ENCODE data around the gene GRIP2.
"Not testable (repeated sequence)": the region's sequence is repeated elsewhere in the genome, so short reads cannot be mapped to it uniquely, and the experiment has no call there.

GRIP2 gene

DNA sequence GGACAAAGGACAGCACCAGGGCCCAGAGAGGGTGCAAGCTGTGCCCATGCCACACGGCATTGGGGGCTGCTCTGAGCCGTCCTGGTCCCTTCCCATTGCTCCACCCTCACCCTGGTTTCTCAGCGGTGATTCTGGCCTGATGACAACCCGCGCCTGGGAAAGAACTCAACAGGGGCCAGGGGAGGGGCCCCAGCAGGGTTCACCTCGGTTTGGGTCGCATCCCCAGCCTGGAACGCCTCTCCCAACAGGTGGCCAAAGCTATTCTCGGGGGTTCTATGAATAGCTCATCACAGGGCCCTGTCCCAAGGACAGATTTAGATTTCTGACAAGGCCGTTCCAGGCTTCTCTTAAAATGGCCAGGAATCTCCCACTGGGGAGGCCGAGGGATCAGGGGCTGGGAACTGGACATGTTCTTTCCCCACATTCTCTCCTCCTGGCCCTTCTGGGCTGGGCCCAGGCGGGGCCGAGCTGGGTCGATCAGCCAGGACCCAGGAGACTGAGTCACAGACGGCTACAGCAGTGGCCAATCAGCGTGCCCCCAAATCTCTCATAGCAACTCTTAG is 17.9 kb downstream of the GRIP2 start:
- Mint-ChIP-seq H3K36me3 (no peaks in the 10 kb centered on the region), H3K9me3 (no peaks in the 10 kb centered on the region), H3K4me3 (no peak overlapping the region), H3K27ac (no peak overlapping the region), H3K4me1 (no peaks in the 10 kb centered on the region), H3K27me3 (no peaks in the 10 kb centered on the region)

DNA sequence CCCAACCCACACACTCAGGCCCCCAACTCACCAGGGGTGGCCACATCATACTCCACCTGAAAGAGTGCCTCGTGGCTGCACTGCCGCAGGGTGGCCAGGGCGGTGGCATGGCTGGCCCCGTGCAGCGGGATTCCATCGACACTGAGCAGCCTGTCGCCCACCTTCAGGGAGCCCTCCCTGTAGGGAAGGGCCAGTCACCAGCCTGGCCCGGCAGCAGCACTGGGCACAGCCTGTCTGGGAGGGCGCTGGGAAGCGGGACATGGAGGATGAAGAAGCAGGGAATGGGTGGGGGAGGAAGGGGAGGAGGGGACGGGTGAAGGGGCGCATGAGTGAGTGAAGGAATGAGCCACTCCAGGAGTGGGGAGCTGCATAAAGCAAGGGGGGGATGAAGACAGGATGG is 18.5 kb downstream of the GRIP2 start:
- H3K36me3 Mint-ChIP-seq = no peaks in the 10 kb centered on the region
- H3K4me3 Mint-ChIP-seq = no peak overlapping the region

DNA sequence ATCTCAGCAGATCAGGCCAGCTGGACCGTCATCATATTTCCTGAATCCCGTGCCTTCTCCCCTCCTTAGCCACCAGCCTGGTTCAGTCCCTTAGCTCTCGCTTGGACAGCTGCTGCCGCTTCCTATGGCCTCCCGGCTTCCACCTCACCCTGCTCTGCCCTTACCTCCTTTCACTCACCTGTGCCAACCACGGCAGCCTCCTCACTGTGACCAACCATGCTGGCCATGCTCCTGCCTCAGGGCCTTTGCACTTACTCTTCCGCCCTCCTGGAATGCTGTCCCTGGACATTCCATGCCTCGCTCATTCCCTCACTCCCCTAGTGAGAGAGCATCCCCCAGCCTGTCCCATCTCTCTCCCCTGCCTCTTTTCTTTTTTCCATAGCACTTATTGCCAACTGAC is 19.2 kb downstream of the GRIP2 start:
- Mint-ChIP-seq H3K27me3 (no peaks in the 10 kb centered on the region), H3K4me1 (no peaks in the 10 kb centered on the region), H3K27ac (no peak overlapping the region), H3K36me3 (no peaks in the 10 kb centered on the region), H3K9me3 (no peaks in the 10 kb centered on the region), H3K4me3 (no peak overlapping the region)

More for the DNA sequence above, 18.5 kb downstream of the GRIP2 start:
- no peaks in the 10 kb centered on the region for H3K27me3 Mint-ChIP-seq
- no peaks in the 10 kb centered on the region for H3K4me1 Mint-ChIP-seq
- H3K27ac Mint-ChIP-seq = no peak overlapping the region
- H3K9me3 Mint-ChIP-seq = no peaks in the 10 kb centered on the region

DNA sequence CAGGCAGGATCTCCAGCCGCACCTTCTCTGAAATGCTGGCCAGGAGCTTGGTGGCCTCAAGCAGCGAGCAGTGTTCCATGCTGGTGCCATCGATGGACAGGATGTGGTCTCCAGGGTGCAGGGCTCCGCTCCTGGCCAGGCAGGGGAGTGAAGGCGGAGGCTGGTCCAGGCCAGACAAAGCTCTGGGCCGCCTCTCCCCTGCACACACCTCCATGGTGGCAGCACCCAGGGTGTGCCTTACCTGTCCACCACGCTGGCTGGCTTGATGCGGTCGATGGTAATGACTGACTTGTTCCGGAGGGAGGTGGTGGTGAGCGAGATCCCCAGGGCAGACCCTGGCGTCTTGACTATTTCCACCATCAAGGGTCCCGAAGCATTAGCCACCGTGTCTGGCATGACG is 20.0 kb downstream of the GRIP2 start:
- Mint-ChIP-seq H3K4me3 (no peak overlapping the region), H3K27ac (no peak overlapping the region), H3K27me3 (no peaks in the 10 kb centered on the region), H3K9me3 (no peaks in the 10 kb centered on the region), H3K36me3 (no peaks in the 10 kb centered on the region), H3K4me1 (no peaks in the 10 kb centered on the region)

DNA sequence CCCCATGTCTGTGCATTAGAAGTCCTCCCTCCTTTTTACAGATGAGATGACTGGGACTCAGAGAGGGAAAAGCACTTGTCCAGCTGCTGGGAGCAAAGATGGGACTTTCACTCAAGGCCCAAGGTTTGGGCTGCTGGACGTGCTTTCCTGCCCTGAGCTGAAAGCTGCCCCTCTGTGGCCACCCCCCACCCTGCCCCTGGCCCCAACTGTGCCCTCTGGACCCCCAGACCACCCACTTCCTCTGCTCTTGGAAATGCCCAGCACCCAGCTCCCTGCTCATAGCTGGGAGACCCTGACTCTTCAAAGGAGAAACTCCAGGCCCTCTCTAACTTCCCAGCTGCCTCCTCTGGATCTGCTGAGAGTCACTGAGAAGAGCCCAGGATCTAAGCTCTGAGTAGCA is 20.7 kb downstream of the GRIP2 start:
- H3K4me1 Mint-ChIP-seq = no peaks in the 10 kb centered on the region
- no peaks in the 10 kb centered on the region for H3K36me3 Mint-ChIP-seq
- no peaks in the 10 kb centered on the region for H3K27me3 Mint-ChIP-seq

DNA sequence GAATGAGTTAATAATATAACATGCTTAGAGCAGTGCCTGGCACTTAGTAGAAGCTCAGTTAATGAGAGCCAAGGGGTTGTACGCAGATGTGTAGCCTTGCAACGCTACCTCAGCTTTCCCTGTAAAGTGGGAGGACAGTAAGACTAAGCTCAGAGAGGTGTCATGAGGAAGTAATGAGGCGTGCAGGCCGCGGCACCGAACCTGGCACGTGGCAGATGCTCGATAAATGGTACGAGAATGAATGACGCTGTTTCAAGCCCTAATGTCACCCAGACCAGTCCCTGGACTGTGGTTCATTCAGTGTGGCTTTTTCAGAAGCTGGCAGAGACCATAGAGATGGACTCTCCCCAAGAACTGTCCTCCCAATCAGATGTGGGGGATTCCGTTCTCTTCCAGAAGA is 21.2 kb downstream of the GRIP2 start:
- Mint-ChIP-seq H3K36me3 (no peaks in the 10 kb centered on the region), H3K4me3 (no peak overlapping the region), H3K27me3 (no peaks in the 10 kb centered on the region), H3K4me1 (no peaks in the 10 kb centered on the region), H3K9me3 (no peaks in the 10 kb centered on the region), H3K27ac (no peak overlapping the region)

More for the DNA sequence above, 20.7 kb downstream of the GRIP2 start:
- Mint-ChIP-seq H3K4me3 (no peak overlapping the region), H3K9me3 (no peaks in the 10 kb centered on the region), H3K27ac (no peak overlapping the region)

DNA sequence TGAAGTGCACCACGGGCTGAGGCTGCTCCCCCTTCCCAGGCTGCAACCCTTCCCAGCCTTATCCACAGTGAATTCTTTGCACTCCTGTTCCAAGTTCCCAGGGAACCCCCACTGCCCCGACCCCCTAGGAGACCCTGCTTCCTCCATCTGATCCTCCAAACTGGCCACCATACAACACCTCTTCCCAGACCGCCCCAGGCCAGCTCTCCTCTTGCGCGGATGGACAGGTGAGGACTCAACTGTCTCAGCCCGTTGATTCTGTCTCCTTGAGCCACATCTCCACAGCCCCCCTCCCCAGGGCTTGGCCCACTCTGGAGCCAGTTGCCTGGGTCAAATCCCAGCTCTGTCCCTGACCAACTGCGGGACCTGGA is 21.7 kb downstream of the GRIP2 start:
- Mint-ChIP-seq H3K36me3 (no peaks in the 10 kb centered on the region), H3K9me3 (no peaks in the 10 kb centered on the region)

DNA sequence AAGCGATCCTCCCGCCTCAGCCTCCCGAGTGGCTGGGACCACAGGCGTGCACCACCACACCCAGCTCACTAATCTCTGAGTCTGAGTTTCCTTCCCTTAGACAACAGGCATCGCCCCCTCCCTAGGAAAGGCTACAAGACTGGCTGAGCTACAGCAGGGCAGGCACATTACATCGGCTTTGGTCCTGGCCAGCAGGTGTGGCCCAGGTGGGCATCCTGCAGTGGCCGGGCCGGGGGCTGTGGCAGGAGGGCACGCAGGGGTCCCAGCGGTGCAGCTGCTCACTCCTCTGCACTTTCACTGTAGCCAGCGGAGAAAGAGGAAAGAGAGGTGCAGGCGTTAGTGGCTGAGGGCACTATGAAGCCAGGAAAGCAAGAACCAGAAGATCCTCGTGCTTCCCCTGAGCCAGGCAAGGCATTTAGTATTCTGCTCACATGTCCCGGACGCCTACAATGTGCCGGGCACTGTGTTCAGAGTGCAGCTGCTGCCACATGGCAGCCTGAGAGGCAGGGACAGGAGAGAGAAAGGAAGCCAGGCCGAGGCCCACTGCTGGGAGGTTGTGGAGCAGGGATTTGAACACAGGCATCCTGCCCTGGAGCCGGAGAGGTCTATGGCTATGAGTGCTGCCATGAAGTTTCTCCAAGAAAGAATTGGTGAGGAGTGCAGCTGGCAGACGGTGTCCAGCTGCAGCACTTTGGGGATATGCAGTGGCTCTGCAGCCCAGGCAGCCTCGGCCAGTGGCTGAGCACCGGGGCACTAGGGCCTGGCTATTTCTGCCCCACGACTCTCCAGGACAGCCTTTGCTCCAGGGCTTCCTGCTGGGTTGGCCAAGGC is 22.3 kb downstream of the GRIP2 start:
- H3K4me3 Mint-ChIP-seq = no peak overlapping the region
- no peaks in the 10 kb centered on the region for H3K9me3 Mint-ChIP-seq
- H3K36me3 Mint-ChIP-seq = no peaks in the 10 kb centered on the region
- H3K4me1 Mint-ChIP-seq = no peaks in the 10 kb centered on the region
- H3K27me3 Mint-ChIP-seq = no peaks in the 10 kb centered on the region
- H3K27ac Mint-ChIP-seq = no peak overlapping the region

More for the DNA sequence above, 21.7 kb downstream of the GRIP2 start:
- Mint-ChIP-seq H3K27ac (no peak overlapping the region), H3K4me1 (no peaks in the 10 kb centered on the region), H3K27me3 (no peaks in the 10 kb centered on the region), H3K4me3 (no peak overlapping the region)

DNA sequence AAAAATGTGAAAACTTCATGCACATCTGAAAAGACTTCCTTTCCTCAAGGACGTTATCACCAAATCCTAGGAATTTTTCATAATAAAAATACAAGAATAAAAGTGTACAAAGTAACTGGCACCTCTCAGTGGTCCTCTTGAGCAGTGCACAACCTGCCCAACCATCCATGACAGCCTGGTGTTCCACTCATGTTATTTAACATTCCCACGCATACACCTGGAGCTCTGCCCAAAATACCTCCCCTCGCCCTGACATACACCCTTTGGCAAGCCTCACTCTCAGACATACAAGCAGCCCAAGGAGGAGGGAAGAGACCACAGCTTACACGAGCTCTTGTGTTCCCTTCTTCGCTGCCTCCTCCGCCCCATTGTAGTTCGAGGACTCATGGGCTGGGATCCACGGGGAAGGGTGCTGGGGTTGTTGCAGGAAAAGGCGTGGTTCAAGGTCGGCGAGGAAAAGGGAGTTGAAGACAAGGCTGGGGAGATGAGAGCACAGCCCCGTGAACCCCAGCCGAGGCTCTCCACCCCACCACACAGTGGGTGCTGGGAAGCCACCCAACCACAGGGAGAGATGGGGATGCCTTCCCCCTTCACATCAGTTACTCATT is 23.3 kb downstream of the GRIP2 start:
- no peaks in the 10 kb centered on the region for H3K4me1 Mint-ChIP-seq
- H3K36me3 Mint-ChIP-seq = no peaks in the 10 kb centered on the region
- no peak overlapping the region for H3K27ac Mint-ChIP-seq
- no peaks in the 10 kb centered on the region for H3K27me3 Mint-ChIP-seq
- no peaks in the 10 kb centered on the region for H3K9me3 Mint-ChIP-seq
- H3K4me3 Mint-ChIP-seq = no peak overlapping the region

DNA sequence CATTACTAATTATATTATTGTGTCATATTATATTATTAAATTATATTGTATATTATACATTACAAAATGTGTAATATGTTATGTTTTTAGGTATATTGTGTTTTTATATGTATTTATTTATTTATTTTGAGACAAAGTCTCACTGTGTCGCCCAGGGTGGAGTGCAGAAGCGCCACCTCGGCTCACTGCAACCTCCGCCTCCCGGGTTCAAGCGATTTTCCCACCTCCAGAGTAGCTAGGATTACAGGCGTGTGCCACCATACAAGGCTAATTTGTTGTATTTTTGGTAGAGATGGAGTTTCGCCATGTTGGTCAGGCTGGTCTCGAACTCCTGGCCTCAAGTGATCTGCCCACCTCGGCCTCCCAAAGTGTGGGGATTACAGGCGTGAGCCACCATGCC is 24.6 kb downstream of the GRIP2 start:
- not testable (repeated sequence) for H3K27ac Mint-ChIP-seq, H3K36me3 Mint-ChIP-seq, H3K4me1 Mint-ChIP-seq, H3K4me3 Mint-ChIP-seq, H3K9me3 Mint-ChIP-seq, H3K27me3 Mint-ChIP-seq

DNA sequence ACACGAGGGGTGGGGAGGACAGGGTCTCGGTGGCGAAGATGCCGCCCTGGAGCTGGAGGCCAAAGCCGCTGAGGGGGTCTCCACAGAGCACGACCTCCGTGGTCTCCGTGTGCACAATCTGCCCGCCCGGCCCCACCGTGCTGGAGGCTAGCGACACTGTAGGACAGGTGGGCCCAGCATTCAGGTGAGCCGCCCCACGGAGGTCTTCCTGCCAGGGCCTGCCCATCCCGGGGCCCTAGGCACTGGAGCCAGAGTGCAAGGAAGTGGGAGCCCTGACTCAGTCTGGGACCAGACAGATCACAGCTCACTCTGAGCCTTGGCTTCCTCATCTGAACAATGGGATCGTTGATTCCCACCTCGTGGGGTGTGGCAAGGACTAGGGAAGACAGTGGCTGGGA is 25.8 kb downstream of the GRIP2 start:
- H3K4me3 Mint-ChIP-seq = no peak overlapping the region
- no peaks in the 10 kb centered on the region for H3K9me3 Mint-ChIP-seq

DNA sequence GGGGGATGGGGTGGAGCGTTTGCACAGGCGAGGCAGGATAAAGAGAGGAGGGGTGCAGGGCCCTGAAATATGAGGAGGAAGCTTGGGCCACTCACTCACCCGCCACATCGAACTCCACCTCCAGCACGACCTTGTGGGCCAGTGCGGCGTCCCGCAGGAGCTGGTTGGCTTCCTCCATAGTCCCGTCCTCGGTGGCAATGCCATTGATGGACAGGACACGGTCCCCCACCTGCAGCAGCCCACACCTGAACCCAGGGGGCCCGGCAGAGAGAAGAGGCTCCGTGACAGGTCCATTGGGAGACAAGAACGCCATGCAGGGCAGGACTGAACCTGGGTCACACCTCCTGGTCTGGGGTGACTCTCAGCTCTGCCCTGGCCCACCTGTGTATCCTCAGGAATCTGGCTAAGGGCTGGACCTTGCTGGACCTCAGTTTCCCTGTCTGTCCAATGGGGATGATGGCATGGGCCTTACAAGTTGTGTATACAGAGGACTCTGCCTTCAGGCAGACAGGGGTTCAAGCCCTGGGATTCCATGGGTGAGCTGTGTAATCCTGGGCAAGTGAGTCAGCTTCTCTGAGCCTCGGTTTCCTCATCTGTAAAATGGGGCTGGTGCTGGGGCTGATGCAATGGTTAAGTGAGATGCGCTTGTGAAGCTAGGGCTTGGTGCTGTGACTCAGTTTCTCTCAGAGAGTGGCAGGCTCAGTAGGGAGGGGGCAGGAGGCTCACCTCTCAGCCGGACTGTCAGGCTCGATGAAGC is 26.4 kb downstream of the GRIP2 start:
- no peak overlapping the region for H3K27ac Mint-ChIP-seq
- H3K4me1 Mint-ChIP-seq = peaks cover under 1% of the 10 kb centered on the region
- H3K4me3 Mint-ChIP-seq = no peak overlapping the region
- H3K9me3 Mint-ChIP-seq = no peaks in the 10 kb centered on the region
- no peaks in the 10 kb centered on the region for H3K27me3 Mint-ChIP-seq
- no peaks in the 10 kb centered on the region for H3K36me3 Mint-ChIP-seq

More for the DNA sequence above, 25.8 kb downstream of the GRIP2 start:
- H3K4me1 Mint-ChIP-seq = no peaks in the 10 kb centered on the region
- H3K27me3 Mint-ChIP-seq = no peaks in the 10 kb centered on the region
- H3K36me3 Mint-ChIP-seq = no peaks in the 10 kb centered on the region
- H3K27ac Mint-ChIP-seq = no peak overlapping the region

DNA sequence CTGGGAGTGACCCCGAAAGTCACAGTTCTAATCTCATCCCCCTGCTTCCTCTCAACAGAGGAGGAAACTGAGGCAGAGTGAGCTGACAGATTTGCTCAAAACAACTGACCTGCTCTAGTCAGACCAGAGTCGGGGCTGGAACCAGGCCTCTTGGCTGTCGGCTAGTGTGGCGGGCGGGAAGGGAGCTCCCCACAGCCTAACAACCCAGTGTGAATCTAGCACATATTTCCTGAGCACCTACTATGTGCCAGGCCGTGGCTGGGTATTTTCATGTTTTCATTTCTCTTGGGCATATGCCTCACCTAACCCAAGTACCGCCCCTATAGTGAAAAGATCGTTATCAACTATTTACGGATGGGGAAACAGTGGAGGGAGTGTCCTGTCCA is 27.2 kb downstream of the GRIP2 start:
- Mint-ChIP-seq H3K9me3 (no peaks in the 10 kb centered on the region), H3K36me3 (no peaks in the 10 kb centered on the region), H3K4me3 (no peak overlapping the region), H3K27ac (no peak overlapping the region), H3K27me3 (no peaks in the 10 kb centered on the region), H3K4me1 (peaks cover 7% of the 10 kb centered on the region)

DNA sequence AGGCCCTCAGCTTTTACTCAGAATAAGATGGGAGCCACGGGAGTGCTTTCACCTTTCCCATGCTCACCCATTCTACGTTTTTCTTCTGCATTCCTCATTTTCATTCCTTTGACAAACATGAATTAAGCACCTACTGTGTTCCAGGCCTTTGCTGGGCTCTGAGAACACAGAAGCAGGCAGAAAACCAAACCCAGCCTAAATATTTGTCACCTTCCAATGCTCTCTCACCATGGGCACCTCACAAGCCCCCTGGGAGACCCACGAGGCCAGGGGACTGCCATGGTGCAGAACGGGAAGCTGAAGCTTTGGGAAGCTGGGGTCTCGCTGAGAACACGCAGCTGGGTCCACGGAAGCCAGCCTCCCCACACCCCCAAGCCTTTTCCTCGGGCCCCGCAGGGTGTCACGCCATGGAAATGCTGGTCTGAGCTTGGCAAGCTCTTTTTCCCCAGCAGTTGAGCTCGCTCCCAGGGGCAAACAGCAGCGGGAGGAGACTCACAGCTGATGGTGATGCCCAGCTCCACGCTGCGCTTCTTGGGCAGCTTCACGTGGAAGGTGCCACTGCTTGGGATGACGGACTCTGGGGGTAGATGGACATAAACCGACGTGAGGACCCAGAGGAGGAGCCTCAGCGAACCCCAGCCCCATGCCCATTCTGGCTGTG is 27.7 kb downstream of the GRIP2 start:
- Mint-ChIP-seq H3K4me3 (no peak overlapping the region), H3K36me3 (no peaks in the 10 kb centered on the region), H3K9me3 (no peaks in the 10 kb centered on the region), H3K27ac (no peak overlapping the region), H3K4me1 (peaks cover 7% of the 10 kb centered on the region), H3K27me3 (no peaks in the 10 kb centered on the region)

DNA sequence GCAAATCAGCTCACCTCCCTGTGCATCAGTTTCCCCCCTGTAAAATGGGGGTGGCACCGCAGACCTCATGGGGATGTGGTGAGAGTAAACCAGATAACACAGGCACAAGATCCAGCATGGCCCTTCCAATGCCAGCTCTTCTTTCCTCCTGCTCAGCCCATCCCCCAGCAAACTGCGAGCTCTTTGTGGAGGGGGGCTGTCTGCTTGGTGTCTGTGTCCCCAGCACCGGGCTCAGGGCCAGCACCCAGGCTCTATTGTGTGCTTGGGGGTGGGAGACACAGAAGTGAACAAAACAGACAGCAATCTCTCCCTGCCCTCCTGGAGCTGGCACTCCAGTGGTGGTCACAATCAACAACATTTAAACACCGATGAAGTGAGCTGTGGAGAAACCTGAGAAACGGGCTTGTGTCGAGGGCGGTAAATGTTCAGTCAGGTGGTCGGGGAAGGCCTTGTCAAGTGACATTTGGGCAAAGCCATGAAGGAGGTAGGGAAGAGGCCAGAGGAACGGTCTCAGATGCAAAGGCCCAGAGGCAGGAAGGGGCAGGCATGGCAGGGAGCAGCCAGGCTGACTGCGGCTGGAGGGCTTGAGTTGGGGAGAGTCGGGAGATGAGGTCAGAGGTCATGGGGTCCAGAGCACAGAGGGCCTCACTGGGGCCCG is 28.4 kb downstream of the GRIP2 start:
- no peak overlapping the region for H3K4me3 Mint-ChIP-seq

More for the DNA sequence above, 28.4 kb downstream of the GRIP2 start:
- peak overlapping the region; percentile 74 for H3K27ac Mint-ChIP-seq
- peaks cover 7% of the 10 kb centered on the region for H3K4me1 Mint-ChIP-seq
- no peaks in the 10 kb centered on the region for H3K27me3 Mint-ChIP-seq
- H3K36me3 Mint-ChIP-seq = no peaks in the 10 kb centered on the region
- H3K9me3 Mint-ChIP-seq = no peaks in the 10 kb centered on the region

All from activated naive CD4-positive, alpha-beta T cell treated with anti-CD3 and anti-CD28 coated beads, Interleukin-2, amount 50 U/mL, for 24 hours (primary cell).